Endothelial cell of umbilical vein (primary cell): ENCODE results near the gene EXOC3. TPM values are rescaled to one million over a fixed set of nuclear protein-coding genes. Genes with fewer than 3 reads are reported as not detected.

ENCODE experiments used
- BruUV-seq: library from RNA; stranded (reverse); fragments of 400-500 nt; replicated peaks from 2 replicates; lab custom pipeline; 2021; lab: Mats Ljungman, UMichigan
- CTCF ChIA-PET: fragments of 300-600, 350-600 bp; sonication (Branson Sonifier 250); formaldehyde crosslinking; loops from one replicate; lab custom pipeline; 2021; ENCODE audit warnings: antibody characterized with exemption, inconsistent platforms; lab: Charles Lee
- POLR2A ChIA-PET: fragments of 300-600, 350-600 bp; sonication (Branson Sonifier 250); formaldehyde crosslinking; loops from one replicate; lab custom pipeline; 2021; ENCODE audit warnings: antibody characterized with exemption, inconsistent platforms; lab: Charles Lee
- DNase-seq: peaks from one replicate; pipeline ENCODE4 v3.0.0-alpha.2; 2011; ENCODE audit warnings: low read depth, low spot score
- FAIRE-seq: peaks from 2 replicates; lab custom pipeline; 2011; peaks lifted over from hg19 to GRCh38; lab: Jason Lieb, UNC
- H2AFZ ChIP-seq: 2 replicates; pipeline ENCODE4 v1.6.0; 2012; ENCODE audit warnings: low read depth, low read length, control low read depth, inconsistent platforms
- H3K27ac ChIP-seq: 2 replicates; pipeline ENCODE4 v1.5.1; 2011; ENCODE audit warnings: low read depth, mild to moderate bottlenecking, control low read depth, low read length, moderate library complexity; ENCODE audit not compliant: insufficient read depth
- H3K27me3 ChIP-seq, 2 experiments: 2 replicates each; pipeline versions ENCODE4 v1.6.0 to v1.6.1; 2011; ENCODE audit warnings: low read length in 2 of 2, mixed read lengths in 1 of 2; ENCODE audit not compliant: control insufficient read depth in 2 of 2, insufficient read depth in 2 of 2
- H3K36me3 ChIP-seq, 2 experiments: 2 replicates in 1 of 2; 3 replicates in 1 of 2; pipeline ENCODE4 v1.5.1; 2011; ENCODE audit warnings: low read length in 2 of 2, mild to moderate bottlenecking in 1 of 2, moderate library complexity in 1 of 2; ENCODE audit not compliant: control insufficient read depth in 2 of 2, insufficient read depth in 2 of 2; ENCODE audit errors: extremely low read depth in 1 of 2
- H3K4me1 ChIP-seq: 3 replicates; pipeline ENCODE4 v1.5.1; 2011; ENCODE audit warnings: mild to moderate bottlenecking, low read length; ENCODE audit not compliant: control insufficient read depth, insufficient read depth; ENCODE audit errors: extremely low read depth
- H3K4me2 ChIP-seq: 2 replicates; pipeline ENCODE4 v1.6.1; 2011; ENCODE audit warnings: low read length, control low read depth, mixed read lengths; ENCODE audit not compliant: insufficient read depth
- H3K4me3 ChIP-seq, 3 experiments: fragments of 200-600 bp in 1 of 3; sonication (generic), shearing (Covaris generic) in 1 of 3; replicated peaks in 1 of 3; 2 replicates each; pipeline ENCODE4 v1.5.1; 2011 to 2016; ENCODE audit warnings: control low read depth in 3 of 3, low read length in 3 of 3, mild to moderate bottlenecking in 2 of 3, inconsistent platforms in 1 of 3, low read depth in 1 of 3, moderate library complexity in 1 of 3; ENCODE audit not compliant: insufficient read depth in 1 of 3
- H3K79me2 ChIP-seq: 2 replicates; pipeline ENCODE4 v1.6.0; 2012; ENCODE audit warnings: low read length, inconsistent platforms; ENCODE audit not compliant: control insufficient read depth, insufficient read depth
- H3K9ac ChIP-seq: replicated peaks from 2 replicates; pipeline ENCODE3; 2011; ENCODE audit warnings: low read length, control low read depth; ENCODE audit not compliant: insufficient read depth; ENCODE audit errors: extremely low read depth
- H3K9me1 ChIP-seq: replicated peaks from 3 replicates; pipeline ENCODE4 v1.6.0; 2011; ENCODE audit warnings: mild to moderate bottlenecking, low read length; ENCODE audit not compliant: control insufficient read depth, insufficient read depth; ENCODE audit errors: extremely low read depth
- H3K9me3 ChIP-seq: replicated peaks from 2 replicates; pipeline ENCODE4 v1.5.1; 2012; ENCODE audit warnings: low read length, inconsistent platforms; ENCODE audit not compliant: control insufficient read depth, insufficient read depth
- H4K20me1 ChIP-seq: replicated peaks from 2 replicates; pipeline ENCODE3; 2011; ENCODE audit warnings: mild to moderate bottlenecking, low read length; ENCODE audit not compliant: control insufficient read depth, insufficient read depth; ENCODE audit errors: extremely low read depth
- EZH2 ChIP-seq: IDR thresholded peaks from 2 replicates; pipeline ENCODE4 v1.6.1; 2012; ENCODE audit warnings: borderline replicate concordance, low read depth, mild to moderate bottlenecking, moderate library complexity, low read length, inconsistent platforms; ENCODE audit not compliant: severe bottlenecking
- FOS ChIP-seq: IDR thresholded peaks from 2 replicates; pipeline ENCODE4 v1.6.1; 2011; ENCODE audit warnings: mild to moderate bottlenecking, low read length, moderate library complexity, borderline replicate concordance; ENCODE audit not compliant: insufficient read depth
- GATA2 ChIP-seq: IDR thresholded peaks from 2 replicates; pipeline ENCODE4 v1.7.0; 2011; ENCODE audit warnings: low read depth, mild to moderate bottlenecking, moderate library complexity, mixed read lengths, low read length; ENCODE audit not compliant: insufficient read length, insufficient read depth
- JUN ChIP-seq: IDR thresholded peaks from 2 replicates; pipeline ENCODE4 v1.6.1; 2011; ENCODE audit warnings: borderline replicate concordance, low read depth; ENCODE audit not compliant: insufficient read length, insufficient read depth
- MAX ChIP-seq: IDR thresholded peaks from 2 replicates; pipeline ENCODE4 v1.6.1; 2011; ENCODE audit not compliant: insufficient read depth, insufficient read length
- MYC ChIP-seq: IDR thresholded peaks from one replicate; pipeline ENCODE4 v1.6.1; 2011; ENCODE audit warnings: mild to moderate bottlenecking, low read depth, low read length
- POLR2A ChIP-seq: IDR thresholded peaks from 2 replicates; pipeline ENCODE4 v1.6.1; 2012; ENCODE audit warnings: low read depth, mild to moderate bottlenecking, control low read depth, low read length
- POLR2AphosphoS5 ChIP-seq: IDR thresholded peaks from 2 replicates; pipeline ENCODE4 v1.6.1; 2012; ENCODE audit warnings: low read depth, mild to moderate bottlenecking, control low read depth, low read length, moderate library complexity; ENCODE audit not compliant: insufficient read depth
- dilution Hi-C: fragments of 300-500 bp; cut with MboI; formaldehyde crosslinking; loops from one replicate; pipeline ENCODE4 v1.15.0; 2019; ENCODE audit warnings: low sequenced_read_pairs; ENCODE audit not compliant: extremely low pct_ligation_motif_present
- intact Hi-C: fragments of 100-400 bp; cut with micrococcal nuclease; formaldehyde crosslinking; loops from one replicate; pipeline ENCODE4 v1.10.0; 2022
- polyA plus RNA-seq, 4 experiments: library from polyadenylated mRNA; depleted of rRNA in 3 of 4; stranded (reverse) in 3 of 4; unstranded in 1 of 4; fragments of >200 nt; gene quantifications; 2 replicates each; pipeline versions ENCODE4 v1.2.1 to v1.2.3, GENCODE V29; 2011 to 2012; ENCODE audit warnings: missing spikeins in 1 of 4
- total RNA-seq: library from RNA; stranded (reverse); gene quantifications from 2 replicates; pipeline ENCODE4 v1.2.3, GENCODE V29; 2021
- TF ChIP-seq, protein P1 (sequence below), 2 donors: IDR thresholded peaks; 1 replicate in 1 of 2; 2 replicates in 1 of 2; pipeline ENCODE4 v1.5.1; 2011; ENCODE audit warnings: low read length in 2 of 2, mild to moderate bottlenecking in 2 of 2, moderate library complexity in 2 of 2, control low read depth in 1 of 2, inconsistent platforms in 1 of 2, low read depth in 1 of 2; ENCODE audit not compliant: insufficient read depth in 1 of 2; ENCODE audit errors: extremely low read depth in 1 of 2

The EXOC3 gene
- total and polyA plus RNA-seq, 2 donors (not counting 3 experiments of a cell fraction or from before 2014, with no cell fraction given): 26.4 to 52.9 TPM

DNA sequence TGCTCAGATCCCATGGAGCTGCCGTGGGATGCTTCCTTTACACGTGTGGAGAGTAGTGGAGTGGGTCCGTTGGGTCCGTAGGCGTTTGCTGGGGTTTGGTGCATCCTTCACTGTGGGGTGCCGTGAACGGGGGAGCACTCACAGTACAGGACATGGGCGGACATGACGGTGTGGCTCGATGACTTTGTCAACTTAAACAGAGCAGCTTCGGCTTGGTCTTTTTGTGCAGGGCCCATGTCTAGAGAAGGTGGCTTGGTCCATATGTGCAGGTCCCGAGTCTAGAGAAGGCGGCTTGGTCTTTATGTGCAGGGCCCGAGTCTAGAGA lies 26.4 kb upstream of the EXOC3 start:
- Histone ChIP-seq H3K79me2 (no peaks in the 10 kb centered on the region), H3K9ac (no peak overlapping the region), H3K4me3 (no peak overlapping the region), H3K36me3 (no peaks in the 10 kb centered on the region), H3K9me3 (no peaks in the 10 kb centered on the region), H3K4me2 (no peak overlapping the region), H3K9me1 (no peaks in the 10 kb centered on the region), H3K27ac (no peak overlapping the region), H3K27me3 (no peaks in the 10 kb centered on the region), H4K20me1 (no peaks in the 10 kb centered on the region), H3K4me1 (peaks cover 6% of the 10 kb centered on the region), H2AFZ (no peak overlapping the region)
- FAIRE-seq (no peak), DNase-seq (no peak)
- intact Hi-C loops: no loop called here
- dilution Hi-C loops: no loop called here
- no peak for TF ChIP-seq MAX
- no peak for TF ChIP-seq POLR2A
- TF ChIP-seq POLR2AphosphoS5: no peak
- TF ChIP-seq MYC: no peak
- TF ChIP-seq EZH2: no peak
- TF ChIP-seq, protein P1, sequence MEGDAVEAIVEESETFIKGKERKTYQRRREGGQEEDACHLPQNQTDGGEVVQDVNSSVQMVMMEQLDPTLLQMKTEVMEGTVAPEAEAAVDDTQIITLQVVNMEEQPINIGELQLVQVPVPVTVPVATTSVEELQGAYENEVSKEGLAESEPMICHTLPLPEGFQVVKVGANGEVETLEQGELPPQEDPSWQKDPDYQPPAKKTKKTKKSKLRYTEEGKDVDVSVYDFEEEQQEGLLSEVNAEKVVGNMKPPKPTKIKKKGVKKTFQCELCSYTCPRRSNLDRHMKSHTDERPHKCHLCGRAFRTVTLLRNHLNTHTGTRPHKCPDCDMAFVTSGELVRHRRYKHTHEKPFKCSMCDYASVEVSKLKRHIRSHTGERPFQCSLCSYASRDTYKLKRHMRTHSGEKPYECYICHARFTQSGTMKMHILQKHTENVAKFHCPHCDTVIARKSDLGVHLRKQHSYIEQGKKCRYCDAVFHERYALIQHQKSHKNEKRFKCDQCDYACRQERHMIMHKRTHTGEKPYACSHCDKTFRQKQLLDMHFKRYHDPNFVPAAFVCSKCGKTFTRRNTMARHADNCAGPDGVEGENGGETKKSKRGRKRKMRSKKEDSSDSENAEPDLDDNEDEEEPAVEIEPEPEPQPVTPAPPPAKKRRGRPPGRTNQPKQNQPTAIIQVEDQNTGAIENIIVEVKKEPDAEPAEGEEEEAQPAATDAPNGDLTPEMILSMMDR (IDR thresholded peaks at IDR 0.05; ENCODE audit: extremely low read depth in 1 of 2, insufficient read depth in 1 of 2, low read depth in 1 of 2, low read length in 2 of 2): no peak
- no peak for TF ChIP-seq FOS
- no peak for TF ChIP-seq JUN
- no peak for TF ChIP-seq GATA2
- BruUV-seq: no TSS peak
- CTCF ChIA-PET: interaction anchor here (0.8 to 1.4 kb wide), 3 partner anchors 8 to 96 kb away, joined by 3 to 4 read pairs (median 3); no protein-coding TSS in a partner anchor
- POLR2A ChIA-PET: no interaction called here
